Fibroblast of skin of scalp (primary cell): ENCODE results near the gene ANKRD17.
"Not testable (repeated sequence)": the region's sequence is repeated elsewhere in the genome, so short reads cannot be mapped to it uniquely, and the experiment has no call there.

Experiments used
- DNase-seq: peaks from one replicate; pipeline ENCODE4 v3.0.0-alpha.2; 2013

ANKRD17 gene

DNA sequence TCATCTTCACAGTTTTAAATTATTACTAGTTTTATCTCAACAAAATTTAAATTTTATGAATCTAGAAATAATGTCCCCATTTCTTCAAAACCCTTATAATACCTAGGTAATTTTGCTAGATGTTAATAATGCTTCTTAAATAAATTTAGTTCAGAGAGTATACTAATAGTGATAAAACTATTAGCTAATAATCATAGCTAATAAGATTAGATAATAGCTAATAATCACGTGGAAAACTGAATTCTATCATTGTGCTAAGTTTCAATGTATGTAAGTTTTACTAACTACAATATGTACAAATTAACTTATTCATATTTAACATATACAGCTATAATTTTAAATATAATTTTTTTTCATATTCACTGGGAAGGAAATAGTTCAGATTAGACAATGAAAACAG is 10.2 kb downstream of the ANKRD17 start:
- DNase-seq, result no peak

DNA sequence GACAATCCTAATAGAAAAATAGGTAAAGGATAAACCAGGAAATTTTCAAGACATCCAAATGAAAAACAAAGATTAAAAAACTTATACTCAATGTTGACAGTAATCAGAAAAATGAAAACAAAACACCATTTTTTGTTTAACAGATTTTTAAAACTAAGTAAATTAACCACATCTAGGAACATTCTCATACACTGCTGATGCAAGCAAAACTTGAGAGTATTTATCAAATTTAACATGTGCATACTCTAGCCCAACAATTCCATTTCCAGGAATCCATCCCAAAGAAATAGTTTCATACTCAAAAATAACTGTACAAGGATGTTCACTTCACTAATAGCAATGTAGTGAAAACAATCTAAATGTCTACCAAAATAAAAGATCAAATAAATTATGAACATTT is 11.5 kb downstream of the ANKRD17 start:
- DNase-seq, result no peak

DNA sequence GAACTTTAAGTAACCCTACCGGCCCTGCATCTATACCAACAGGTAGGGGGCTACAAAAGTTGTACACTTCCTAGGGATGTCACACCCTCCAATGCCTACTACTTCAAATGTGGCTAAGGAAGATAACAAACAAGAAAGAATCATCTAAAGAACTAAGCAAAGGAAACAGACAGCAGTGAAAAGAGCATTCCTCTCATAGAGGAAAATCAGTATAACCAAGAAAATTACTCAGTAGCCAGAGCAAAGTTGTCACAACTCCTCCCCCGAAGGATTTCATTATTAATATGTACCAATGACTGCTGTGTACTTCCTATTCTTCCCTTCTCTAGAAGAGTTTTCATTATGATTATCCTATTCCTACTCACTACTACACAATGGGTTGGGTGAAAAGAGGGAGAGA is 12.6 kb downstream of the ANKRD17 start:
- no peak for DNase-seq

DNA sequence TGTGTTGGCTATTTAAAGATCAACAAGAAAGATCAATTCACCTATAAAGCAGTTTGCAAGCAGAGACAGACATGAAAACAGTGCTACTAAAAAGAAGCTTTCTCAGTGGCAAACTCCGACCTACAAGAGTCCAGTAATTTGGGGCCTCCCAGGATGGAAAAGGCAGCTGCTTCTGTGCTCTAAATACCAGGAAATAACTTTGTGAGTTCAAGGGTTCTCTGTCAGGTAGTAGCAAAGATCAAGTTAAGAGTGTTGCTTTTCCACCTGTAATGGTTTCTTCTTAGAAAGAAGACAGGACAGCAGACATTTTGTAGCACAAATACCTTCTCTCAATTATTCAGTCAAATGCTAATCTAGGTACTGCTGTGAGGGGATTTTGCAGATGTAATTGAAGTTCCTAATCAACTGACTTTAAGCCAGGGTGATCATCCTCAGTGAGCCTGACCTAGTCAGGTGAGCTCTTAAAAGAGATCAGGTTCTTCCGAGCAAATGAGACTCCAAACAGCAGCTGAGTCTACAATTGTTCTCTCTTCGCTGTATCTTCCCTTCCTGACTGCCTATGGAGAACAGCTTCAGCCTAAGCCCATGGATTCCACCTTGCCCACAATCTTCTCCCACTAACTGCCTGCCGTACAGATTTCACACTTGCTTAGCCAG is 13.5 kb downstream of the ANKRD17 start:
- no peak for DNase-seq

DNA sequence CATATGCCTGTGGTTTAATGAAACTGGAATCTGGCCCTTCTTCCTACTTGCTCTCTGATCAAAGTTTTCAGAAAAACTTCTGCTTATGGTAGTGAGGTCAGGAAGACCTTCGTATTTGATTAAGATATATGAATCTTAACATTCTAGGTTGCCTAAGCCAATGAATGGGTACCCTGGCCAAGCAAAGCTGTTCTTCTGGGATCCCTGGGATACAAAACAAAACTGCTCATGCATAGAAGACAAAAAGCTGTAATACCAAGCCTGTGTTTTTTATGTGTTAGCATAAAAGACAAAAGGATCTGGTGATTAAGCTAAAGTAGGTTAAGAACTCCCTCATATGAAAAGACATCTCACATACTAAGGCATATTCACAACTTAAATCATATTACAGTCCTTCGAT is 21.6 kb downstream of the ANKRD17 start:
- no peak for DNase-seq

DNA sequence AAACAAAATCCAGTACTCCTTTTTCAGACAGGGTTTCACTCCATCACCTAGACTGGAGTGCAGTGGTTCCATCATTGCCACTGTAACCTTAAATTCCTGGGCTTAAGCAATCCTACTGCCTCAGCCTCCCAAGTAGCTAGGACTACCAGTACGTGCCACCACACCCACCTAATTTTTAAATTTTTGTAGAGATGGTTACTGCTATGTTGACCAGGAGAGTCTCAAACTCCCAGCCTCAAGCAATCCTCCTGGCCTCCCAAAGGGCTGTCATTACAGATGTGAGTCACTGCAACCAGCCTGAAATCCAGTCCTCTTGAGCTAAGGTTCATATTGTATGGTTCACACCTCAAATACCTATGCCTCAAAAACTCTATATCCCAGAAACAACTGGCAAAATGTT is 22.4 kb downstream of the ANKRD17 start:
- no peak for DNase-seq

DNA sequence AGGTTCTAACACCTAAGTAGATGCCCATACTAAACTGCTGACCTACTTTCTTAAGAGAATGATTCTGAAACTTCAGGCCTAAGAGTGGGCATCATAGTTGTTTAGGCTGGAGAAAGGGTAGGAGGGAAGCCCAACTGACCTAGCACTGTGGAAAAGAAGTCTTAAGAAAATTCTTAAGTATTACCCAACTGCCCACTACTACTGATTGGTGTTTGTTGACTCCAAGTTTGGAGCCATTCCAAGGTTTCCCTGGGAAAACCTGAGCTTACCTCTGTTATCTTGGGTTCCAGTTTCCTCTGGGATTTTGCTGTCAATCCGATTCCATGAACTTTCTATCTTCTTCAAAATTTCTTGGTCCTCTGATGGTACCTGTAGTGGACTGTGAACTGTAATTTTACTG is 23.9 kb downstream of the ANKRD17 start:
- no peak for DNase-seq

DNA sequence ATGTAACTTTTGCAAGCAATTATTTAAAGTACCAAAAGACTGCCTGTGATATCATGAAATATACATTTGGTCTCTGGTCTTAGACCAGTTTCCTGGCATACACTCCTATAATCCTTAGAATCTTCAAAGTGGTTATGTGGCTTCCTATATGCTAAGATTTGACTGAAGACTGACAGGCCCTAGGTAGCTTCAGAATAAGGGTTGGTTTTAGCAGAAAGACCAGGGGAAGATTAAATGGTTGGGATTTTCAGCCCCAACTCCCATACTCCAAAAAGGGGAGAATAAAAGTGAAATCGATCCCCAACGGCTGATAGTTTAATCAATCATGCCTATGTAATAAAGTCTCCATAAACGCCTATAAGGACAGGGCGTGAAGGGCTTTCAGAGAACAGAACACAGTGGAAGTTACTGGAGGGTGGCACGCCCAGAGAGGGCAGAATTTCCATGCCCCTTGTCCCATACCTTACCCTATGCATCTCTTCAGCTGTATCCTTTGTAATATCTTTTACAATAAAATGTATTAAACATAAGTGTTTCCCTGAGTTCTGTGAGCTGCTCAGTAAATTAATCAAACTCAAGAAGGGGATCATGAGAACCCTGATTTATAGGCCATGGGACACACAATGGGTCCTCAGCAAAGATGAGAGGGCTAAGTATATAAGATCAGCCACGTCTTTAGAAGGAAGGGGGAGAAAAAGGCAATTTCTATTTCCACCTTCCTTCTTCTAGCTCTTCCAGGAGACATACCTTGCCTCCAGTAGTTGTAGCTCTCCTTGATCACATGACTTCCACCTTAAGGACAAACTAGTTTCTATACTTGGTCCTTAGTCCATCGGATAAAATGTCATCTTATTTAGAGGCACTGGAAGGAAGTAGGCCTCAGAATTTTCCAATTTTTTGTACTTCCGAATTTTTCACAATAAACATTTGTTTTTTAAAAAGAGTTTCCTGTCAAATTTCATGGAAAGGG is 26.8 kb downstream of the ANKRD17 start:
- no peak for DNase-seq

DNA sequence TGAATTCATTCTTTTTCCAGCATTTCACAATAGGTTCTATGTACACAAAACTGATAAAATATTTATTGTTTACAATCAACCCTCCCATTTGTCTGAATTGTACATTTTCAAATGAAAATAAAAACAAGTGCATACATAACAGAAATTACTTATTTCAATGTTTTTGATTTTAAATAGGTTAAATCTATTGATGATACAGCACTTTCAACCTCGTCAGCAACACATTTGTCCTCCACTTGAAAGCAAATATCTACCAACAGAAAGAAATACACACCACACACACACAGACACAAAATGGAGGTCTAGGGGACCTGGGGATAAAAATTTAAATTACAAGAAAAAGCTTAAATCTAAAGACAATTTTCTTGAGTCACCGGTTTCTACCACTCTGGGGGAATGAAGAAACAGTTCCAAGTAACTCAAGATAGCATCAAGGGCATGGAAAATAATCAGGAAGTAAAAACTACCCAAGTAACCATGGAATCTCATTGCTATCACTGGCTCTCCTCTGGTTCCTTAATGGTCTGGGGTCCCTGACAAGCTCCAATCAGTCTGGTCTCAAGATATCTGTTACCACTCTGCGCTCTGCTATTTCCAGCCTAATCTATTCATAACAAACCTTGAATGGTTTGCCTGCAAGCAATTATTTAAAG is 27.6 kb downstream of the ANKRD17 start:
- DNase-seq, result no peak

DNA sequence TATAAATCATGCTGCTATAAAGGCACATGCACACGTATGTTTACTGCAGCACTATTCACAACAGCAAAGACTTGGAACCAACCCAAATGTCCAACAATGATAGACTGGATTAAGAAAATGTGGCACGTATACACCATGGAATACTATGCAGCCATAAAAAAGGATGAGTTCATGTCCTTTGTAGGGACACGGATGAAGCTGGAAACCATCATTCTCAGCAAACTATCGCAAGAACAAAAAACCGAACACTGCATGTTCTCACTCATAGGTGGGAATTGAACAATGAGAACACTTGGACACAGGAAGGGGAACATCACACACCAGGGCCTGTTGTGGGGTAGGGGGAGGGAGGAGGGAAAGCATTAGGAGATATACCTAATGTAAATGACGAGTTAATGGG is 29.8 kb downstream of the ANKRD17 start:
- not testable (repeated sequence) for DNase-seq

DNA sequence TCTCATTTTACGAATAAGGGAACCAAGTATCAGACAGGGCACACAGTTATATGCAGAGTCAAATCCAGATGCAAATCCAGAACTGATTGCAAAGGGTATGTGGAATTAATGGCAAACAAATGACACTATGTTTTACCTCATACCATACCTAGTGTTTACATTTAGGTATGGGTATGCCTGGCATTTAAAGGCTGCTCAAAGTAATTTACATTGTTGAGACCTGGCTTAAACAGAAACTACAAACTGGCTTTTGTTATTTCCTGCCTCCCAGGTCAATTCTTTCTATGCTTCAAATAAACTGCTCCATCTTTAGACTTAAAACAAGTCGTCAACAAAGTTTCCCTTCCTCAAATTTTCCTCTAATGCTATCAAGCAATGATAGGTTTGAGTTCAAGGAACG is 33.7 kb downstream of the ANKRD17 start:
- DNase-seq, result no peak

DNA sequence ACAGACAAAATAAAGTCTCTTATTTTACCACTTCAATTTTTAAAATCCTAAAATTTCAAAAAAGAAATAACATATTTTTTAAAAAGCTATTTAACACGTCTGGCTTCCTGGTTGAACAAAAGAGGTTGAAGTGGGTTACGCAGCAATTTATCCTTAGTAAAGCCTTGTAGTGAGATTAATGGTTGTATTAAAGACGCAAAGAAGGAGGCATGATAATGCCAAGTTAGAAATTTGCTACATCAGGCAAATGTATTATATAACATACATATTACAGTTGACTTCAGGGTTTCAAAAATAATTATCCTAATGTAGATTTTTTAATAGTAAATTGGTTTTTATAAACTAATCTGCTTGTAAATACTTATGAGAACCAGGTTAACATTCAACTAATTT is 35.3 kb downstream of the ANKRD17 start:
- no peak for DNase-seq

DNA sequence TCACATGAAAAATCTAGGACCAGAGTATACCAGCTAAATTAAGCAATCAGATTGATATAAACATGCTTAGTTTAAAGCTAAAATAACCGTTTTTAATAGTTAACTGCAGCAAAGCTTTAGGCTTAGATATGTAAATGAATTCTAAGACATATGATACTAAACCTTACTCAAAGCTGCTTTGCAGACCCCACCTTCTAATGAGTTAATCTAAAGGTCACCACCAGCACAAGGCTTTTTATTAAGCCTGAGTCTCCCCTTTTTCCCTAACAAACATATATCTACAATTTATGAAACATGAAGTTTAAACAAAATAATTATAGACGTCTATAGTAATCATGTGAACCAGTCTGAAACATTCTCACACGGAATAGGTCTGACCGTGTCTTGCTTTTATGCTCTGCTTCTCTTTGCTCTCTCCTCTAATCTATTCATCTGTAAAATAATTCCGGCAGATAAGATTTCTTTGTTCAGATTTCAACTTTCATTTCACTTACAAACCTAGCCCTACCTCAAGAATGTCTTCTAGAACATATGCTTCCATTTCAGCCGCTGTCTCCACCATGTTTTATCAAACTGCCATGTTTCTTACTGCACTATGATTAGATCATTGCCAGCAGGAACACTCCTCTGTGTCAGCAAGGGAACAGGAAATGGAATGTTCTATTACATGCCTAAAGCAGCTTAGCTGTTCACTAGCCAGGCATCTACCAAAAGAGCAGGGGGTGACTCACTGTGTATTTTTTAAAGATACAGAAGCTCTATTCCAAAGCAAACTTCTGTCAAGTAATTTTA is 35.9 kb downstream of the ANKRD17 start:
- peak; percentile 93 for DNase-seq

DNA sequence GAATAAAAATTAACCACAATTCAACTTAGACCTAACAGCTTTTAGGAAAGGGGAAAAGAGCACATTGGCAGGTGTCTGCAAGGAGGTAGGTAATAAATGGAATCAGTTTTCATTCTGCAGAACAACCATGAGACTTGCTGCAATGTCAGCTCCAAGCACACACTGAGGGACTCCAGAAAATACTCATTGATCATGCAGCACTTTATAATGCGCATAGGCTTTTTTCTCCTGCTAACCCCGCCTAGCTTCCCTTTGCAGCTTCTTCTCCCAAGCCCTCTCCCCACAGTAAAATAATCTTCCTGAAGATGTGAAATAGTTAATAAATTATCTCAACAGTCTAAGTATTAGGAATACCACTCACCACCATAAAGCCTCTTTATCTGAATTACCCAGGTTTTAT is 36.9 kb downstream of the ANKRD17 start:
- DNase-seq, result no peak

DNA sequence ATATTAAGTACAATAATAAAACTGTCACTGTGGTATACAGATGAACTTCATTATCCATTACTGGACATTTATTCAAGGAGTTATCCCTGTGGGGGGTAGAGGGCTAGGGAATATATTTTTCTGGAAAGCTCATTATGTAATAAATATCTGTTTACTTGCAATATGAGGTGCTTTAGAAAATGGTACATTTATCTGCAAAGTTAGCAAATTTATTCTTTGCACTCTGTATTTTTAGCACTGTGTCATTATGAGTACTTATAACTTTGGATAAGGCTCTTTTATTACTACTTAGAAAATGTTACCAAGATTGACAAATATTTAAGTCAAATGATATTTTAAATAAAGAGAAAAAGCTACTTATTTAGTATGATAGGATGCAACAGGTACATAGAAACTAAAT is 37.8 kb downstream of the ANKRD17 start:
- DNase-seq, result no peak

DNA sequence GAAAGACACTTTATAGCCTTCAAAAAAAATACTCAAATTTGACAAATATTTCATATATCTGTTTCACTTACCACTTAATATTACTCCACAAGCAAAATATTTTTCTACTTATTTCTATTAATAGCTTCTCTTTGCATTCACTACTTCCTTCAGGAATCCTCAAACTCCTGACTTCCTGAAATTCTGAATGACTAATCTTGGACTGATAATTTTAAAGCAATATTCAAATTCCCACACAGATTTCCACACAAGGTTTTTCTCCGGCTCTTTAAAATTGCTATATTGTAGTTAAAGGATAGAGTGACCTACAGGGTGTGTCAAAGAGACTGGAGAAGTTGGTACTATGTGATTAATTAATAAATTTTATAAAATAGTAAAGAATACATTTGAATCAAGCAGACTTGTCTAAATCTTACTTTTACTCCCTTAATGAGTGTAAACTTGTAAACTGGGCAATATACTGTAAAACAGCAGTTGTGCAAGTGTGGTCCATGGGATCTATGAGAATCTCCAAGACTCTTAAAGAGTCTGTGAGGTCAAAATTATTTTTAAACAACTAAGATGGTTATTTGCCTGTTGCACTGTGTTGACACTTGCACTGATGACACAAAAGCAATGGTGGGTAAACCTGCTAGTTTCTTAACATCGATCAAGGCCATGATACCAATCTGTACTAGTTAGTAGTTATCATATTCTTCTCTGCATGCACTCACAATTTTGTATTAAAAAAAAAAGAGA is 44.5 kb downstream of the ANKRD17 start:
- peak; percentile 60 for DNase-seq

DNA sequence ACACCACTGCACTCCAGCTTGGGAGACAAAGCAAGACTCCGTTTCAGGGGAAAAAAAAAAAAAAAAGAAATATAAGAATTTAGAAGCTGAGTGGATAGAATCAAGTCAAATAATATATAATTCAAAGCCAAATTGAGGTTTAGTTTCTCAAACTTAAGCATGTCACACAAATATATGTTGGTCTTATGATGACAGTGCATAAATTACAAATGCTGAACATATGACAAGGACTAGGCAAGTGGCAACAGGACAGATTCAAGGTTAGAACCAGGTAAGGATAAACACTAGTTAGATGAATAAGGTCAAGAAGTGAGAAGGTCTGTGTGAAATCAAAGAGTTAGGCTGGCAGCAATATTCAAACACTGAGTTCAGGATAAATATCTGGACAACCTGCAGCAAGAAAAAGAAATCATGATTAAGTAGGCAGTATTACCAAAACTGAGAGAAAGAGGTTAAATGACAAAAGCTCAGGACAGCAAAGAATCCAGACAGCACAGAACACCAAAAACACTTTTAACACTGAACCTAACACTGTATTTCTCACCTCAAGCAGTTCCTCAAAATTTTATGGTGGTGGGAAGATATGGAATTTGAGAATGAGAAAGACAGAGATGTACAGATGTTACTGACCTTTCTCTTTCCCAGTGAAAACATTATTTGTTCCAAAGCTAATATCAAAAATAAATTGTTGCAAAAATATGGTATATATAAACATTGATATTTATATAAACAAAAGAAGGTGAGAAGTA is 45.4 kb downstream of the ANKRD17 start:
- no peak for DNase-seq

DNA sequence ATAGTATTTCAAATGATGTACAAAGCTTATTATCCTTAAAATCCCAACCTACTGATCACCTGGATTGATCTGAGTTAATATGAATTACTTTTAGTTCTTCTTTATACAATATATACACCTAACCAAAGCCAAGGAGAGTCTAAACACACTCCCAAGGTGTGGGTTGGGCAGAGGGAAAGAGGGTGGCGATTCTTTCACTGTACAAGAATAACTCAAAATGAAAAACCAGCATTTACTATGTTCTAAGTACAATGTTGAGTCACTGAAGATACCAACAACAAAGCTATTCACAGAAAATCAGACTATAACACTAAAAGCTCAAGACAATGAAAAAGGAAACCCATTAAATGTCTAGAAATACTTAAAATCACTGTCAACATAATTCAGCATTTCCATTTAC is 46.6 kb downstream of the ANKRD17 start:
- no peak for DNase-seq

DNA sequence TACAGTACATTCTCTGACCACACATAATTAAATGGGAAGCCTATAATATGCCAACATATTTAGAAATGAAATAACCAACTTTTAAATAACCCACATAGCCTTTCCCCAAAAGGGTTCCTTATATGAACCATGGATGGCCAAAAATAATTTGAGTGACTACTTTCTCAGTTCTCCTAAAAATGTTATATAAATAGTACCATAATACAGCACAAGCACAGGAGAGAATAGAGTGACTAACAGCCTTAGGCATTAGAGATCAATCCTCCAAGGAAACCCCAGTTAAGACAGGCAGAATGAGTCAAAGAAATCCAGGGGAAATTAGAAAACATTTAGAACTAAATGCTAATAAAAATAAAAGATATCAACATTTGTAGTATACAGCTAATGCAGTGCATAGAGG is 50.2 kb downstream of the ANKRD17 start:
- DNase-seq, result peak; percentile 81

DNA sequence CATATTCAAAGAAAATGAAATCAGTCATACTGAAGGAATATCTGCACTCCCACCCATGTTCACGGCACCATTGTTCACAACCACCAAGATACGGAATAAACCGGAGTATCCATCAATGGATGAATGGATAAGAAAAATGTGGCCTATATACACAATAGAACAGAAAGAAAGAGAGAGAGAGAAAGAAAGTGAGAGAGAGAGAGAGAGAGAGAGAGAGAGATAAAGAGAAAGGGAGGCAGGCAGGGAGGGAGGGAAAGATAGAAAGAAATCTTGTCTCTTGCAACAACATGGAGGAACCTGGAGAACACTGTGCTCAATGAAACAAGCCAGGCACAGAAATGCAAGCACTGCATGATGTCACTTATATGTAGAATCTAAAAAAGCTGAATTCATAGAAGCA is 52.4 kb downstream of the ANKRD17 start:
- DNase-seq, result no peak

DNA sequence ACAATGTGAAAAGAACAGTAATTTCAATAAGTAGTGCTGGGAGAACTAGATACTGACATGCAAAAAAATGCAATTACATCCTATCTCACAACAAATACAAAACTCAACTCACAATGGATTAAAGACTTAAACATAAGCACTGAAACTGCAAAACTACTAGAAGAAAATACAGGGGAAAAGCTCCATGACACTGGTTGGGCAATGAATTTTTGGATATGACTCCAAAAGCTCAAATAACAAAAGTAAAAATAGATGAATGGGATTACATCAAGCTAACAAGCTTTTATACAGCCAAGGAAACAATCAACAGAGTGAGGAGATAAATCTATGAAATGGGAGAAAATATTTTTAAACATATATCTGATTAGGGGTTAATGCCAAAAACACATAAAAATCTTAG is 53.1 kb downstream of the ANKRD17 start:
- no peak for DNase-seq
